Panc1 (cell line): ENCODE measurements around the gene SH3BP4. TPM values are rescaled to one million over a fixed set of nuclear protein-coding genes. Genes with fewer than 3 reads are reported as not detected.

Experiments
- ATAC-seq: fragments of 200-7000 bp; cut with Tn5 transposase; 2 replicates; pipeline ENCODE4 v1.9.1; 2020; ENCODE audit warnings: mild to moderate bottlenecking, moderate library complexity
- BruUV-seq: library from RNA; stranded (reverse); fragments of 400-500 nt; replicated peaks from 2 replicates; lab custom pipeline; 2021; lab: Mats Ljungman, UMichigan
- CTCF ChIA-PET: fragments of 300-600 bp; sonication (Branson Sonifier 250); formaldehyde crosslinking; loops from one replicate; lab custom pipeline; 2022; ENCODE audit warnings: antibody characterized with exemption; lab: Charles Lee
- POLR2A ChIA-PET: fragments of 300-600 bp; sonication (Branson Sonifier 250); formaldehyde crosslinking; loops from one replicate; lab custom pipeline; 2022; ENCODE audit warnings: antibody characterized with exemption; lab: Charles Lee
- DNase-seq: peaks from one replicate; pipeline ENCODE4 v3.0.0-alpha.2; 2010; ENCODE audit warnings: low read depth, low spot score
- H3K27ac ChIP-seq: 2 replicates; pipeline ENCODE4 v1.5.1; 2011; ENCODE audit warnings: mild to moderate bottlenecking, low read length, inconsistent platforms
- H3K27me3 ChIP-seq: fragments of 200-500 bp; sonication (Bioruptor generic); 2 replicates; pipeline ENCODE4 v1.6.0; 2014; ENCODE audit warnings: low read length, inconsistent platforms; ENCODE audit not compliant: control insufficient read depth, insufficient read depth
- H3K36me3 ChIP-seq: fragments of 200-500 bp; sonication (Bioruptor generic); 2 replicates; pipeline ENCODE4 v1.5.1; 2014; ENCODE audit warnings: inconsistent platforms, mild to moderate bottlenecking, low read length, moderate library complexity; ENCODE audit not compliant: control insufficient read depth, insufficient read depth
- H3K4me1 ChIP-seq: 2 replicates; pipeline ENCODE4 v1.5.1; 2011; ENCODE audit warnings: inconsistent platforms, mild to moderate bottlenecking, low read length, moderate library complexity; ENCODE audit not compliant: control insufficient read depth, insufficient read depth
- H3K4me3 ChIP-seq, 2 experiments: 2 replicates each; pipeline ENCODE4 v1.5.1; 2011 to 2012; ENCODE audit warnings: low read depth in 2 of 2, low read length in 2 of 2, mild to moderate bottlenecking in 2 of 2, inconsistent platforms in 1 of 2, moderate library complexity in 1 of 2
- H3K9me3 ChIP-seq: fragments of 200-500 bp; sonication (Bioruptor generic); 2 replicates; pipeline ENCODE4 v1.5.1; 2014; ENCODE audit warnings: low read depth, mild to moderate bottlenecking, inconsistent platforms, low read length, moderate library complexity; ENCODE audit not compliant: control insufficient read depth, insufficient read depth
- POLR2AphosphoS5 ChIP-seq: IDR thresholded peaks from 2 replicates; pipeline ENCODE4 v1.6.1; 2012; ENCODE audit warnings: mild to moderate bottlenecking, low read depth, low read length, moderate library complexity
- SIN3A ChIP-seq: IDR thresholded peaks from 2 replicates; pipeline ENCODE4 v1.6.1; 2012; ENCODE audit warnings: low read depth, mild to moderate bottlenecking, low read length, moderate library complexity, borderline replicate concordance; ENCODE audit not compliant: insufficient read depth
- TCF7L2 ChIP-seq: IDR thresholded peaks from 2 replicates; pipeline ENCODE4 v1.6.1; 2011; ENCODE audit warnings: mild to moderate bottlenecking, low read depth, low read length, inconsistent platforms
- in situ Hi-C: cut with HindIII; loops from 2 replicates; pipeline ENCODE4 v1.10.0; 2016; ENCODE audit warnings: low sequenced_read_pairs, low pct_unique_long_range_greater_than_20kb
- intact Hi-C: fragments of 100-400 bp; cut with micrococcal nuclease; formaldehyde crosslinking; loops from one replicate; pipeline ENCODE4 v1.10.0; 2022; ENCODE audit not compliant: unreplicated experiment
- total RNA-seq: library from RNA; stranded (reverse); gene quantifications from one replicate; pipeline ENCODE4 v1.2.1, GENCODE V29; 2021; ENCODE audit not compliant: unreplicated experiment
- TF ChIP-seq, protein P1 (sequence below), 2 experiments: IDR thresholded peaks; 2 replicates each; pipeline ENCODE4 v1.6.1; 2011 to 2012; ENCODE audit warnings: low read depth in 2 of 2, control low read depth in 1 of 2, low read length in 1 of 2, mild to moderate bottlenecking in 1 of 2, moderate library complexity in 1 of 2; ENCODE audit not compliant: insufficient read depth in 1 of 2
- TF ChIP-seq, protein P2 (sequence below): fragments of 450-650 bp; IDR thresholded peaks from 2 replicates; pipeline ENCODE4 v1.5.1; 2017; ENCODE audit warnings: mild to moderate bottlenecking

Gene SH3BP4
- total RNA-seq, 1 experiment from 2014 or later, result 133 TPM

DNA sequence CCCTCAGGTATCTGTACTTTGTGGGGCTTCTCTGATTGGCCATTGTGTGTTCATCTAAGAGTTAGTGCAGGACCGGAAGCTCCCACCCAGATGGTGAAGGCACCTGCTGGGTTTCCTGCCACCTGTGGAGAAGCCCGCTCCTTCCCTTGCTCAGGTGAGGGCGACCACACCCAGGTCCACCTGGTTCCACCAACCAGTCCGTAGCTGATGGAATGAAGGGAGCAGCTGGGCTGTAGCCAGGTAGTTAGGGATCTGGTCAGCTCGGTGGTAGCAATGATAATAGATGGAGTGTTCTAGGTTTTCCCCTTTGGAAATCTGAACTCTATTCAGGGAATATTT is 16.0 kb downstream of the SH3BP4 start:
- CTCF ChIA-PET, result no interaction called here
- ATAC-seq (no peak), DNase-seq (no peak)
- H3K27me3 ChIP-seq, result no peaks in the 10 kb centered on the region
- H3K4me1 ChIP-seq, result peaks cover 93% of the 10 kb centered on the region
- intact Hi-C loops (loop anchor here (5.0 kb wide), 1 partner anchor 134 kb away; no protein-coding TSS in a partner anchor), in situ Hi-C loops (no loop called here)
- no peaks in the 10 kb centered on the region; the same call in 1 of the 2 replicates for H3K36me3 ChIP-seq
- peak overlapping the region; percentile 100 for H3K27ac ChIP-seq
- TF ChIP-seq POLR2AphosphoS5 (no peak), SIN3A (no peak)
- POLR2A ChIA-PET, result no interaction called here
- H3K9me3 ChIP-seq, result no peaks in the 10 kb centered on the region
- no TSS peak for BruUV-seq
- peak overlapping the region in 1 of 2 experiments; percentile 29; a peak in 2 of 4 replicates for H3K4me3 ChIP-seq

DNA sequence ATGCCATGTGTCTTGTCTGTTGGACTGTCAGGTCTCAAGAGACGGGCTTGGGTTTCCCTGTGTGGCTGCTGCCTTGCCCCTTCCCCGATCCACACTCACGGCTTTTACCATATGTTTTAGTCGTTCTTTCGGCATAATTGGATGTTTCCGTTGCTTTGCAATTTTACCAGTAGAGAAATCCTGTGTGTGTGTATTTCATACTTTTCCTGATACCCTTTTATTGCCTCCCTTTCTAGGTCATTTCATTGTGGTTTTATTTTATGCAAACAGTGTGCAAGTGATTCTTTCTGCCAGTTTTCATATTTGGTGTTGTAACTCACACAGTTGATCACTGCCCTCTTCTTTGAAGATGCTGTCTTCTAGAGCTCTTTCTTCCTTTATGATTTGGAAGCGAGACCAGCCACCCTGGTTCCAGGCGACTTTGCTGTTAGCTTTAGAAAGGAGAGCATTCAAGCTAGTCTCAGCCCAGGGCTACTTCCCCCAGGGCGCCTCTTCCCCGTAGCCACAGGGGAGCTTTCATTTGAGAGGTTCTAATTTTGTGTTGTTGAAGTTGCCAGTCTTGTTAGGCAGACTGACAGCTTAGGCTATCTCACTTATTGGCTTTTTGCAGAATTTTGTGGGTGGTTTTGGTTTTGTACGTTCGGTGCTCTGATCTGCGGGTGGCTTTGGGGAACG is 17.0 kb downstream of the SH3BP4 start:
- ChIA-PET CTCF (interaction anchor here (0.6 kb wide), 1 partner anchor 61 kb away, joined by 7 read pairs; no protein-coding TSS in a partner anchor), POLR2A (interaction anchor here (0.6 kb wide), 1 partner anchor 644 kb away, joined by 12 read pairs; no protein-coding TSS in a partner anchor)
- in situ Hi-C loops (no loop called here), intact Hi-C loops (loop anchor here (5.0 kb wide), 1 partner anchor 134 kb away; no protein-coding TSS in a partner anchor)
- no TSS peak for BruUV-seq
- Histone ChIP-seq H3K27ac (peak overlapping the region; percentile 100), H3K36me3 (no peaks in the 10 kb centered on the region; the same call in 1 of the 2 replicates), H3K9me3 (no peaks in the 10 kb centered on the region), H3K4me1 (peaks cover 93% of the 10 kb centered on the region), H3K4me3 (peak overlapping the region; percentile 11 to 29), H3K27me3 (no peaks in the 10 kb centered on the region)
- TF ChIP-seq, protein P1, sequence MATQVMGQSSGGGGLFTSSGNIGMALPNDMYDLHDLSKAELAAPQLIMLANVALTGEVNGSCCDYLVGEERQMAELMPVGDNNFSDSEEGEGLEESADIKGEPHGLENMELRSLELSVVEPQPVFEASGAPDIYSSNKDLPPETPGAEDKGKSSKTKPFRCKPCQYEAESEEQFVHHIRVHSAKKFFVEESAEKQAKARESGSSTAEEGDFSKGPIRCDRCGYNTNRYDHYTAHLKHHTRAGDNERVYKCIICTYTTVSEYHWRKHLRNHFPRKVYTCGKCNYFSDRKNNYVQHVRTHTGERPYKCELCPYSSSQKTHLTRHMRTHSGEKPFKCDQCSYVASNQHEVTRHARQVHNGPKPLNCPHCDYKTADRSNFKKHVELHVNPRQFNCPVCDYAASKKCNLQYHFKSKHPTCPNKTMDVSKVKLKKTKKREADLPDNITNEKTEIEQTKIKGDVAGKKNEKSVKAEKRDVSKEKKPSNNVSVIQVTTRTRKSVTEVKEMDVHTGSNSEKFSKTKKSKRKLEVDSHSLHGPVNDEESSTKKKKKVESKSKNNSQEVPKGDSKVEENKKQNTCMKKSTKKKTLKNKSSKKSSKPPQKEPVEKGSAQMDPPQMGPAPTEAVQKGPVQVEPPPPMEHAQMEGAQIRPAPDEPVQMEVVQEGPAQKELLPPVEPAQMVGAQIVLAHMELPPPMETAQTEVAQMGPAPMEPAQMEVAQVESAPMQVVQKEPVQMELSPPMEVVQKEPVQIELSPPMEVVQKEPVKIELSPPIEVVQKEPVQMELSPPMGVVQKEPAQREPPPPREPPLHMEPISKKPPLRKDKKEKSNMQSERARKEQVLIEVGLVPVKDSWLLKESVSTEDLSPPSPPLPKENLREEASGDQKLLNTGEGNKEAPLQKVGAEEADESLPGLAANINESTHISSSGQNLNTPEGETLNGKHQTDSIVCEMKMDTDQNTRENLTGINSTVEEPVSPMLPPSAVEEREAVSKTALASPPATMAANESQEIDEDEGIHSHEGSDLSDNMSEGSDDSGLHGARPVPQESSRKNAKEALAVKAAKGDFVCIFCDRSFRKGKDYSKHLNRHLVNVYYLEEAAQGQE (IDR thresholded peaks at IDR 0.05; ENCODE audit: insufficient read depth in 1 of 2, low read depth in 2 of 2, low read length in 1 of 2), result no peak
- TF ChIP-seq SIN3A (no peak), TCF7L2 (peak; percentile 64), POLR2AphosphoS5 (0 out of 2 replicates have a peak, but pooled peaks have one; percentile 11)
- TF ChIP-seq, protein P2, sequence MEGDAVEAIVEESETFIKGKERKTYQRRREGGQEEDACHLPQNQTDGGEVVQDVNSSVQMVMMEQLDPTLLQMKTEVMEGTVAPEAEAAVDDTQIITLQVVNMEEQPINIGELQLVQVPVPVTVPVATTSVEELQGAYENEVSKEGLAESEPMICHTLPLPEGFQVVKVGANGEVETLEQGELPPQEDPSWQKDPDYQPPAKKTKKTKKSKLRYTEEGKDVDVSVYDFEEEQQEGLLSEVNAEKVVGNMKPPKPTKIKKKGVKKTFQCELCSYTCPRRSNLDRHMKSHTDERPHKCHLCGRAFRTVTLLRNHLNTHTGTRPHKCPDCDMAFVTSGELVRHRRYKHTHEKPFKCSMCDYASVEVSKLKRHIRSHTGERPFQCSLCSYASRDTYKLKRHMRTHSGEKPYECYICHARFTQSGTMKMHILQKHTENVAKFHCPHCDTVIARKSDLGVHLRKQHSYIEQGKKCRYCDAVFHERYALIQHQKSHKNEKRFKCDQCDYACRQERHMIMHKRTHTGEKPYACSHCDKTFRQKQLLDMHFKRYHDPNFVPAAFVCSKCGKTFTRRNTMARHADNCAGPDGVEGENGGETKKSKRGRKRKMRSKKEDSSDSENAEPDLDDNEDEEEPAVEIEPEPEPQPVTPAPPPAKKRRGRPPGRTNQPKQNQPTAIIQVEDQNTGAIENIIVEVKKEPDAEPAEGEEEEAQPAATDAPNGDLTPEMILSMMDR, result no peak
- no peak for DNase-seq
- ATAC-seq, result peak; percentile 25
